ENCODE measurements around the gene TF. TPM values are rescaled to one million over a fixed set of nuclear protein-coding genes. Genes with fewer than 3 reads are reported as not detected.

The TF gene
- total RNA-seq, 2 donors from 2014 or later, result 1.6 to 2.2 TPM

DNA sequence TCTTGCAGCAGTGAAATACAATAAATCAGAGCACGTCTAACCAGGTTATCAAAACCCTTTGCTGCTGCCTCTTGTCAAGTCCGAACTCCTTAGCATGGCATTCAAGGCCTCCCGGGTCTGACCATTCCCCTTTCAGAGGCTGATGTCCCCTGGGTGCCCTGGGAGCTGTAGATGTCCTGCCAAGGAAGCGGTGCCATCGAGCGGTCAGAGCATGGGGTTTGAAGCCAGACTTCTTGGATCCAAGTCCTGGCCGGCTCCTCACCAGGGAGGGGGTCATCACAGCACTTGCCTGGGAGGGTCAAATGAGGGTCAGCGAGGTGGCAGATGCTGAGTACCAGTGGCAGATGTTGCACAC is 496 bp downstream of the TF start:
- Histone ChIP-seq H3K4me3 (no peak overlapping the region), H3K9me3 (no peaks in the 10 kb centered on the region), H3K4me1 (ENCODE audit: control insufficient read depth in 1 of 2, low read depth in 2 of 2) (no peaks in the 10 kb centered on the region), H3K36me3 (no peaks in the 10 kb centered on the region), H3K27me3 (replicated peaks; ENCODE audit: insufficient read depth) (no peaks in the 10 kb centered on the region), H3K27ac (no peak overlapping the region)
- DNase-seq (ENCODE audit: low spot score) (no peak), ATAC-seq (ENCODE audit: insufficient number of reproducible peaks, low FRiP score, low read depth) (no peak)
- TF ChIP-seq, protein P1, sequence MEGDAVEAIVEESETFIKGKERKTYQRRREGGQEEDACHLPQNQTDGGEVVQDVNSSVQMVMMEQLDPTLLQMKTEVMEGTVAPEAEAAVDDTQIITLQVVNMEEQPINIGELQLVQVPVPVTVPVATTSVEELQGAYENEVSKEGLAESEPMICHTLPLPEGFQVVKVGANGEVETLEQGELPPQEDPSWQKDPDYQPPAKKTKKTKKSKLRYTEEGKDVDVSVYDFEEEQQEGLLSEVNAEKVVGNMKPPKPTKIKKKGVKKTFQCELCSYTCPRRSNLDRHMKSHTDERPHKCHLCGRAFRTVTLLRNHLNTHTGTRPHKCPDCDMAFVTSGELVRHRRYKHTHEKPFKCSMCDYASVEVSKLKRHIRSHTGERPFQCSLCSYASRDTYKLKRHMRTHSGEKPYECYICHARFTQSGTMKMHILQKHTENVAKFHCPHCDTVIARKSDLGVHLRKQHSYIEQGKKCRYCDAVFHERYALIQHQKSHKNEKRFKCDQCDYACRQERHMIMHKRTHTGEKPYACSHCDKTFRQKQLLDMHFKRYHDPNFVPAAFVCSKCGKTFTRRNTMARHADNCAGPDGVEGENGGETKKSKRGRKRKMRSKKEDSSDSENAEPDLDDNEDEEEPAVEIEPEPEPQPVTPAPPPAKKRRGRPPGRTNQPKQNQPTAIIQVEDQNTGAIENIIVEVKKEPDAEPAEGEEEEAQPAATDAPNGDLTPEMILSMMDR (IDR thresholded peaks at IDR 0.05), result no peak

DNA sequence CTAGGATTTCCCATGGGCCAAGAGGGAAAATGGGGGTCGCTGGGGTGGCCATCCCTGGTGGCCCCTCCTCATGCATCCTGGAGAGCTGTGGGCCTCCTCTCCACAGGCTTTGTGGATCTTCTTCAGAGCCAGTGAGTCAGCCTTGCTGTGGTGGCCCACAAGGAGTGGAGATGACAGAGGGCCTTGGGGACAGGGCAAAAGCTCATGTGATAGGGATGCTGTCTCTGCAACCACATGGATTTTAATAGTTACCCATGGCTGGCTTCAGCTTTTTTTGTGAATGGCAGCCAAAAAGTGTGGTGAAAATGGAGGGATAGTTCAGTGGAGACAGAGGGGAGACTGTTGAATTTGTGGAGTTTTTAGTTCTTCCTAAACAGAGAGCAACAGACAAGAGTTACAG is 1.2 kb downstream of the TF start:
- Histone ChIP-seq H3K4me3 (no peak overlapping the region), H3K27ac (no peak overlapping the region), H3K36me3 (no peaks in the 10 kb centered on the region), H3K27me3 (replicated peaks; ENCODE audit: insufficient read depth) (no peaks in the 10 kb centered on the region), H3K9me3 (no peaks in the 10 kb centered on the region), H3K4me1 (ENCODE audit: control insufficient read depth in 1 of 2, low read depth in 2 of 2) (no peaks in the 10 kb centered on the region)
- ATAC-seq (ENCODE audit: insufficient number of reproducible peaks, low FRiP score, low read depth), result no peak
- TF ChIP-seq, protein P1 (IDR thresholded peaks at IDR 0.05), result no peak
- no peak for DNase-seq (ENCODE audit: low spot score)

DNA sequence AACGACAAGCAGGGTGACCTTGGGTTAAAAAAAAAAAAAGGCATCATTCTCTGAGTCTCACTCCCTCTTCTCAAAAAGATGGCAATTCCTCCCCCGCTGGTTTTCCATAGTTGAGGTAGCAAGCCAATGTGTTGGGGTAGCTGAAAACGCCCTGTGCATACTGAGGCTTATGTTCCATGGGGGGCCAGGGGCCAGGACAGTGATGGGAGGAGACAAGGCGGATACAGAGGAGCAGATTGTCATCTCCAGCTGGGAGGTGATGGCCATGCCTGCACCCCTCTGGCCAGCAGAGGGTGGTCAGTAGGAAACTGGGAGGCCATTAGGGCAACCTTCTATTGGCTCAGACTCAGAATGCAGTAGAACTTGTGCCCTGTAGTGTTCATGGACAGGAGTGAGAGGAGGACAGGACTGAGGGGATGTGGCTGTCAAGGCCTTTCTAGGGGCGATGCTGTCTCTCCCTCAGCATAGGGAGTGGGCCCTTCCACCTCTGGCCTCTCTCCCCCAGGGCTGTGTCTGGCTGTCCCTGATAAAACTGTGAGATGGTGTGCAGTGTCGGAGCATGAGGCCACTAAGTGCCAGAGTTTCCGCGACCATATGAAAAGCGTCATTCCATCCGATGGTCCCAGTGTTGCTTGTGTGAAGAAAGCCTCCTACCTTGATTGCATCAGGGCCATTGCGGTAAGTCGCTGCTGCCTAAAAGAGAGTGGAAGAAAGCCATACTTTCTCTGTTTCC is 1.9 kb downstream of the TF start:
- H3K36me3 ChIP-seq, result no peaks in the 10 kb centered on the region
- ATAC-seq (ENCODE audit: insufficient number of reproducible peaks, low FRiP score, low read depth), result no peak
- no peak overlapping the region for H3K4me3 ChIP-seq
- no peaks in the 10 kb centered on the region for H3K9me3 ChIP-seq
- no peak overlapping the region for H3K27ac ChIP-seq
- DNase-seq (ENCODE audit: low spot score), result no peak
- no peaks in the 10 kb centered on the region for H3K27me3 ChIP-seq (replicated peaks; ENCODE audit: insufficient read depth)
- TF ChIP-seq, protein P1 (IDR thresholded peaks at IDR 0.05), result no peak
- no peaks in the 10 kb centered on the region for H3K4me1 ChIP-seq (ENCODE audit: control insufficient read depth in 1 of 2, low read depth in 2 of 2)

DNA sequence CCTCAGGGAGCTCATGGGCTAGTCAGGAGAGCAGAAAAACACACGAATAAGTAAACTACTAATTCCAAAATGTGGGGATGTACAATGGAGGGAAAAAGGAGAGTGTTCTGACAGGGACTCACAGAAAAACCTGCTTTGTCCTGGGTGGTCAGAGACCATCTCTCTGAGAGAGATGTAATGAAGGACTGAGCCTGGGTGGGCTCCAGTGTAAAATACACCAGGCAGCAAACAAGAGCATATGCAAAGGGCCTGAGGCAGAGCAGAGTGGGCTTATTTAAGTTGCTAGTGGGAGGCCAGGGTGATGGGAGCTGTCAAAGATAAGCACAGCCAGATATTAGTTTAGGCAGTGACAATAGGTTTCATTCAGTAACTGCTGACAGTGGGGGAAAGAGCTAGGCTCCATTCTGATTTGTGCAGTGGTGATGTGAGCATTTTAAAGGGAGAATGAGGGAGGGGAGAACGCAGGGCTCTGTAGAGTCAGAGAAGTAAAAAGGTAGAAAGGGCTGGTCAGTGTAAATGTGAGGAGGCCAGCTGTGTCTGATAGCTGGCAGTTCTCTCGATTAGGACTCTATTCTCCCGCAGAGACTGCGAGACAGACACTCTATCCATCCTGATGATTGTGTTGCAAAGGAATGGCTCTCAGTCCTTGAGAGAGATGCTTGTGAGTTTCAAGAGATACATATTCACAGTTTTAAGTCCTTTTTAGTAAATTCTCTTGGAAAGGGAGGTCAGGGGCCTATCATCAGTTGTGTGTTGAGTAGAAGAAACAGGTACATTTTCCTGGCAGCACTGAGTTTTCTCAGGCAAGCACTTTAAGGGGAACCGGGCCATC is 3.5 kb downstream of the TF start:
- ATAC-seq (ENCODE audit: insufficient number of reproducible peaks, low FRiP score, low read depth), result no peak
- no peak overlapping the region for H3K27ac ChIP-seq

DNA sequence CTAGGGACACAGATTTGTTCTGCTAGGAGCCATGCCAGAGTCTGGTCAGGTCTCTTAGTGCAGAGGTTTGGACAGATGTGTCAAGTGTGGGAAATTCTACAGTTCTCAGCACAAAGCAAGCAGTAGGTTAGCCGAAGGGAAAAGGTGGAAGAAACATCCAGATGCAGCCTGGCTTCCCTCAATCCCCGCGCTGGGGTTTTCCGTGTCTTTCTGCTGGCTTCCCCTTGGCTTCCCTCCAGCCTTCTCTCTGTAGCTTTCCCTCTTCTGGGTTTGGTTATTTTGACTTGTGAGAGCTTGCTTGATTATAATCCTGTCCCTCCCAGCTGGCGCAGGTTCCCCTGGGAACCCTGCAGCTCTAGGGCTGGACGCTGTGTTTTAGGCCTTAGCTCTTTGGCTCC is 4.1 kb downstream of the TF start:
- H3K27me3 ChIP-seq (replicated peaks; ENCODE audit: insufficient read depth), result no peaks in the 10 kb centered on the region
- TF ChIP-seq, protein P1 (IDR thresholded peaks at IDR 0.05), result no peak
- H3K4me1 ChIP-seq (ENCODE audit: control insufficient read depth in 1 of 2, low read depth in 2 of 2), result no peaks in the 10 kb centered on the region
- H3K27ac ChIP-seq, result no peak overlapping the region
- H3K36me3 ChIP-seq, result no peaks in the 10 kb centered on the region
- H3K4me3 ChIP-seq, result no peak overlapping the region
- DNase-seq (ENCODE audit: low spot score), result no peak
- no peaks in the 10 kb centered on the region for H3K9me3 ChIP-seq
- no peak for ATAC-seq (ENCODE audit: insufficient number of reproducible peaks, low FRiP score, low read depth)

More for the DNA sequence above, 3.5 kb downstream of the TF start:
- Histone ChIP-seq H3K27me3 (replicated peaks; ENCODE audit: insufficient read depth) (no peaks in the 10 kb centered on the region), H3K4me3 (no peak overlapping the region), H3K4me1 (ENCODE audit: control insufficient read depth in 1 of 2, low read depth in 2 of 2) (no peaks in the 10 kb centered on the region), H3K36me3 (no peaks in the 10 kb centered on the region), H3K9me3 (no peaks in the 10 kb centered on the region)
- TF ChIP-seq, protein P1 (IDR thresholded peaks at IDR 0.05), result no peak
- DNase-seq (ENCODE audit: low spot score), result no peak
